Nasal cavity respiratory epithelium epithelial cell of viscerocranial mucosa (primary cell): ENCODE data around the gene TUBB2B. TPM values are rescaled to one million over a fixed set of nuclear protein-coding genes. Genes with fewer than 3 reads are reported as not detected.

ENCODE experiments used
- total RNA-seq: library from RNA; depleted of rRNA; stranded (reverse); fragments of >200 nt; gene quantifications from 2 replicates; pipeline ENCODE4 v1.2.3, GENCODE V29; 2014

Gene TUBB2B
- under 0.01 and 1.4 TPM in 2 replicates for total RNA-seq

GRCh38 chr6:3227363-3228045 lies at the start of gene TUBB2B:
Gene TUBB2B, minus strand, starts transcription at chr6:3227653. Its CDS starts 110 bp downstream, at chr6:3227543.

DNA sequence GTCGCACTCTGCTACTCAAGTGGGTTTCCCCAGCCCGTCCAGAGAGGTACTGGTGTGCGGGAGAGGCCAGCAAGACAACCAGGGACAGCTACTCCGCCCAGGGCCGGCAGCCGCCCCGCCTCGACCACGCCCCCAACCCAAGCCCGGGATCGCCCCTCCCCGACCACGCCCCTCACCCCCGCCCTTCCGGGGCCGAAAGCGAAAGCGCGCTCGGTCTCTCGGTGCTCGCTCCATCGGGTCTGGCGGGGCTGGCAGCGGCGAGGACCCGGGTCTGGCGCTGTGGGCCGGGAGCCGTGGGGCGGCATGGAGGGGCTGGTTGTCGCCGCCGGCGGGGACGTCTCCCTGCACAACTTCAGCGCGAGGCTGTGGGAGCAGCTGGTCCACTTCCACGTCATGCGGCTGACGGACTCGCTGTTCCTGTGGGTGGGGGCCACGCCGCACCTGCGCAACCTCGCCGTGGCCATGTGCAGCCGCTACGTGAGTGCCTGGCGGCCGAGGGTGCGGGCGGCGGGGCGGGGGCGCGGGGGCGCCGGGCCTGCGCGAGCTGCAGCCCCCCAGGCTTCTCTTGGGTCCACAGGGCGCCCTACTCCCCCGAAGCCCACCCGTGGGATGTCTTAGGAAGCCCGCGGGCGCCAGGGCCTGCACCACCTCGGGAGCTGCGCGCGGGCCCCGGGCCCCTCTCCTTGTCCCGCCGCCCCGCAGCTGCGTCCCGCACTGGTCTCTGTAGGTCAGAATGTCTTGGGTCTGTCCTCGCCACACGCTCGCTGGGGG lies 31.5 kb upstream of the TUBB2B start, which contains the start of gene PSMG4:
Gene PSMG4, plus strand, starts transcription at position 228 of the 771 bp plus-strand sequence. Its CDS starts 76 bp downstream, at position 304.

Other genes with a start within 250 kb of the TUBB2B start
- gene NQO2, start 227.8 kb downstream of the TUBB2B start, total RNA-seq: 14.0 and 26.6 TPM in 2 replicates
- 14.4 and 31.3 TPM in 2 replicates for gene RIPK1, start 159.2 kb downstream of the TUBB2B start, total RNA-seq
- 12.0 and 21.4 TPM in 2 replicates for gene BPHL, start 108.9 kb downstream of the TUBB2B start, total RNA-seq
- gene TUBB2A, start 70.1 kb downstream of the TUBB2B start, total RNA-seq: 28.4 and 59.9 TPM in 2 replicates
- gene PSMG4, start 31.3 kb upstream of the TUBB2B start, total RNA-seq: 16.7 and 17.4 TPM in 2 replicates
- 12.0 and 69.1 TPM in 2 replicates for gene SLC22A23, start 229.4 kb upstream of the TUBB2B start, total RNA-seq